ENCODE measurements around the gene TTC34. TPM values are rescaled to one million over a fixed set of nuclear protein-coding genes. Genes with fewer than 3 reads are reported as not detected.

Gene TTC34
- total RNA-seq, 1 experiment from 2014 or later = 0.92 TPM

DNA sequence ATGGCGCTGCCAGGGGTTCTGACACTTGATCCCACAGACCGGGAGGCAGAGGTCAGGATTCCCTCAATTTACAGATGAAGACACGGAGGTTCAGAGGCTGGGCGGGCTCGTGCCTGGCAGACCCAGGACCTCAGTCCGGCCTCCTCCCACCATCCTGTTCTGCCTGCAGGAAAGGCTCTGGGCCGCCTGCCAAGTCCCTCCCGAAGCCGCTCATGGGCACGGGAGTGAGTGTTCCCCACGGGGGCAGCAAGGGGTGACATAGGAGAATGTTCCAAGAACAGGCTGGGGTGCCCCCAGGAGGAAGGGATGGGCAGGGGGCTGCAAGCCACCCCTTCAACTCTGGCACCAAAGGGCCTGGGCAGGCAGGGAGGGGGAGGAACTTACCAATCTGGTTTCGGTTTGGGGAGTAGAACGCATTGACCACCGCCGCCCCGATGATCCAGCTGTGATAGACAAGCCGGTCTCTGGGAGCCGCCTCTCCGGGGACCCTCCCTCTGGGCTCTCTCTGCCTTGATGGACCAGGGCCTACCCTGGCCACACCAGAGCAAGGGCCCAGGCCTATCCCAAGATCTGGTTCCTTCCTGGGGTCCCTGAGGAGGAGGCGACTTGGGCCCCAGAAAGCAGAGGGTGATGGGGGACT is 207.4 kb downstream of the TTC34 start:
- H3K27me3 ChIP-seq (ENCODE audit: insufficient read depth, low read length) = no peaks in the 10 kb centered on the region
- H3K9ac ChIP-seq (ENCODE audit: extremely low read depth, insufficient read length, low read length) = no peak overlapping the region
- no peak overlapping the region for H2BK12ac ChIP-seq (ENCODE audit: insufficient read length, low read depth, low read length)
- no peak overlapping the region for H3K18ac ChIP-seq (ENCODE audit: insufficient read length, low read depth, low read length)
- no peak overlapping the region for H3K4ac ChIP-seq (ENCODE audit: low read depth, low read length)
- no peak overlapping the region for H3K14ac ChIP-seq (ENCODE audit: insufficient read depth, low read length)
- no peak overlapping the region for H3K56ac ChIP-seq (ENCODE audit: insufficient read length, low read depth, low read length)
- H2BK120ac ChIP-seq (ENCODE audit: low read depth, low read length, poor library complexity, severe bottlenecking) = no peak overlapping the region
- no peak overlapping the region for H2BK15ac ChIP-seq (ENCODE audit: low read depth, low read length)
- no peak overlapping the region for H3K27ac ChIP-seq (ENCODE audit: insufficient read length, low read depth, low read length)
- H3K23me2 ChIP-seq (ENCODE audit: insufficient read length, low read depth, low read length, poor library complexity, severe bottlenecking) = no peaks in the 10 kb centered on the region
- no peak overlapping the region for H3K4me3 Mint-ChIP-seq
- no peak overlapping the region for H4K5ac ChIP-seq (ENCODE audit: insufficient read length, low read depth, low read length)
- H3K4me1 ChIP-seq (ENCODE audit: insufficient read depth, low read length) = no peaks in the 10 kb centered on the region
- no peak for DNase-seq
- H3K79me2 ChIP-seq (ENCODE audit: insufficient read depth, low read length) = no peaks in the 10 kb centered on the region
- no peaks in the 10 kb centered on the region for H4K20me1 ChIP-seq (ENCODE audit: control insufficient read depth, insufficient read depth, insufficient read length)
- no peaks in the 10 kb centered on the region for H3K9me3 ChIP-seq (ENCODE audit: control insufficient read depth, low read depth, low read length)
- H2AFZ ChIP-seq (ENCODE audit: low read length) = no peak overlapping the region
- peaks cover 9% of the 10 kb centered on the region; the same call in 1 of the 2 replicates for H3K27me3 Mint-ChIP-seq (ENCODE audit: low read depth)
- WGBS (ENCODE audit: extremely low coverage, insufficient read length, low lambda C conversion rate) = no CpG with 5 or more reads among the region's 20 CpGs
- H2BK5ac ChIP-seq (ENCODE audit: insufficient read length, low read length) = no peak overlapping the region
- no peak overlapping the region for H3K4me2 ChIP-seq (ENCODE audit: insufficient read depth, insufficient read length, low read length)
- H3K27ac Mint-ChIP-seq = no peak overlapping the region
- H3T11ph ChIP-seq (ENCODE audit: low read length) = no peak overlapping the region
- no peak overlapping the region for H2AK5ac ChIP-seq (ENCODE audit: insufficient read length, low read length)
- no peaks in the 10 kb centered on the region for H3K79me1 ChIP-seq (ENCODE audit: insufficient read depth, low read depth, low read length, poor library complexity, severe bottlenecking)
- peaks cover 6 to 20% of the 10 kb centered on the region in 2 experiments; a peak in 4 of 5 replicates for H3K9me3 Mint-ChIP-seq
- H4K8ac ChIP-seq (replicated peaks; ENCODE audit: insufficient read length, low read depth, low read length) = no peak overlapping the region
- peaks cover 8 to 23% (median 13%) of the 10 kb centered on the region in 3 experiments for H3K36me3 Mint-ChIP-seq (ENCODE audit: insufficient read depth in 1 of 3, low read depth in 3 of 3)
- TF ChIP-seq, protein P1, sequence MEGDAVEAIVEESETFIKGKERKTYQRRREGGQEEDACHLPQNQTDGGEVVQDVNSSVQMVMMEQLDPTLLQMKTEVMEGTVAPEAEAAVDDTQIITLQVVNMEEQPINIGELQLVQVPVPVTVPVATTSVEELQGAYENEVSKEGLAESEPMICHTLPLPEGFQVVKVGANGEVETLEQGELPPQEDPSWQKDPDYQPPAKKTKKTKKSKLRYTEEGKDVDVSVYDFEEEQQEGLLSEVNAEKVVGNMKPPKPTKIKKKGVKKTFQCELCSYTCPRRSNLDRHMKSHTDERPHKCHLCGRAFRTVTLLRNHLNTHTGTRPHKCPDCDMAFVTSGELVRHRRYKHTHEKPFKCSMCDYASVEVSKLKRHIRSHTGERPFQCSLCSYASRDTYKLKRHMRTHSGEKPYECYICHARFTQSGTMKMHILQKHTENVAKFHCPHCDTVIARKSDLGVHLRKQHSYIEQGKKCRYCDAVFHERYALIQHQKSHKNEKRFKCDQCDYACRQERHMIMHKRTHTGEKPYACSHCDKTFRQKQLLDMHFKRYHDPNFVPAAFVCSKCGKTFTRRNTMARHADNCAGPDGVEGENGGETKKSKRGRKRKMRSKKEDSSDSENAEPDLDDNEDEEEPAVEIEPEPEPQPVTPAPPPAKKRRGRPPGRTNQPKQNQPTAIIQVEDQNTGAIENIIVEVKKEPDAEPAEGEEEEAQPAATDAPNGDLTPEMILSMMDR (conservative IDR thresholded peaks at IDR 0.05) = no peak
- no peak overlapping the region for H2BK20ac ChIP-seq (ENCODE audit: low read depth, low read length, poor library complexity, severe bottlenecking)
- no peak overlapping the region for H4K91ac ChIP-seq (ENCODE audit: insufficient read length, low read depth, low read length)
- H3K23ac ChIP-seq (ENCODE audit: insufficient read length, low read depth, low read length) = no peak overlapping the region
- H3K4me1 Mint-ChIP-seq = no peaks in the 10 kb centered on the region

All from H9 (cell line).